GM18520 (cell line): ENCODE measurements around the gene ENO2.

Source experiments
- ATAC-seq: cut with Tn5 transposase; IDR thresholded peaks from one replicate; pipeline ENCODE4 v1.9.1; 2021; ENCODE audit not compliant: unreplicated experiment

ENO2 gene

GRCh38 chr12:6929466-6930452, 15.4 kb downstream of the ENO2 start:
- ATAC-seq = no peak

GRCh38 chr12:6932766-6933165, 18.4 kb downstream of the ENO2 start:
- ATAC-seq = no peak

GRCh38 chr12:6934110-6934509, 19.7 kb downstream of the ENO2 start:
- ATAC-seq = no peak

GRCh38 chr12:6935371-6936193, 21.2 kb downstream of the ENO2 start:
- ATAC-seq = no peak

GRCh38 chr12:6936194-6936635, 21.8 kb downstream of the ENO2 start:
- ATAC-seq = no peak

GRCh38 chr12:6936636-6937480, 22.5 kb downstream of the ENO2 start:
- ATAC-seq = no peak

- ATAC-seq = peak; percentile 92
These were observed 23.3 kb downstream of the ENO2 start for GRCh38 chr12:6937481-6938352.

- no peak for ATAC-seq
These were observed 24.2 kb downstream of the ENO2 start for GRCh38 chr12:6938353-6939190.

GRCh38 chr12:6939191-6939540, 24.8 kb downstream of the ENO2 start:
- no peak for ATAC-seq

- no peak for ATAC-seq
These were observed 26.9 kb downstream of the ENO2 start for GRCh38 chr12:6941267-6941666.

GRCh38 chr12:6941782-6942181, 27.4 kb downstream of the ENO2 start:
- ATAC-seq = no peak

- ATAC-seq = no peak
These were observed 27.9 kb downstream of the ENO2 start for GRCh38 chr12:6942331-6942665.

GRCh38 chr12:6943389-6943721, 29.0 kb downstream of the ENO2 start:
- peak; percentile 2 for ATAC-seq

GRCh38 chr12:6943722-6944380, 29.5 kb downstream of the ENO2 start, which contains the start of the genes C12orf57 and RNU7-1:
Gene C12orf57, plus strand, starts transcription at chr12:6944022. Its CDS starts 100 bp downstream, at chr12:6944122.
Gene RNU7-1, plus strand, starts transcription at chr12:6943816.
- peak; percentile 25 for ATAC-seq

GRCh38 chr12:6944381-6945186, 30.2 kb downstream of the ENO2 start:
- peak; percentile 28 for ATAC-seq

- no peak for ATAC-seq
These were observed 31.2 kb downstream of the ENO2 start for GRCh38 chr12:6945613-6946012.

GRCh38 chr12:6946033-6946919, 31.9 kb downstream of the ENO2 start:
- ATAC-seq = no peak
